T-cell (primary cell): ENCODE data around the gene SYT11. TPM values are rescaled to one million over a fixed set of nuclear protein-coding genes. Genes with fewer than 3 reads are reported as not detected.
A peak's percentile ranks its signal among the peaks of the same experiment; 100 is the strongest.

Experiments used
- ATAC-seq, 4 experiments: fragments of 200-7000 bp in 3 of 4; fragments of 150-1000 bp in 1 of 4; cut with Tn5 transposase; replicated peaks in 1 of 4; 1 replicate in 3 of 4; 2 replicates in 1 of 4; pipeline ENCODE4 v1.10.0; 2021; ENCODE audit warnings: moderate library complexity in 3 of 4, mild to moderate bottlenecking in 2 of 4, moderate number of reproducible peaks in 1 of 4
- CTCF ChIA-PET, 2 donors: fragments of 300-600 bp; sonication (Branson Sonifier 250); formaldehyde crosslinking; loops; one replicate each; lab custom pipeline; 2022; ENCODE audit warnings: antibody characterized with exemption in 2 of 2; lab: Charles Lee
- POLR2A ChIA-PET, 2 donors: fragments of 300-600 bp; sonication (Branson Sonifier 250); formaldehyde crosslinking; loops; one replicate each; lab custom pipeline; 2022; ENCODE audit warnings: antibody characterized with exemption in 2 of 2; lab: Charles Lee
- DNase-seq, 35 experiments: peaks; one replicate each; pipeline versions ENCODE4 v3.0.0 to v3.0.0-alpha.2; 2013 to 2023
- H3K27ac ChIP-seq: one replicate; pipeline ENCODE4 v1.5.1; 2013; ENCODE audit warnings: low read length
- H3K27me3 ChIP-seq, 2 experiments: replicated peaks in 1 of 2; 1 replicate in 1 of 2; 2 replicates in 1 of 2; pipeline versions ENCODE4 v1.6.1 to v1.7.0; 2013; ENCODE audit warnings: low read length in 1 of 2, mixed read lengths in 1 of 2; ENCODE audit not compliant: control insufficient read depth in 2 of 2, insufficient read depth in 2 of 2; ENCODE audit errors: extremely low read depth in 1 of 2
- H3K36me3 ChIP-seq, 2 donors: 1 replicate in 1 of 2; 2 replicates in 1 of 2; pipeline versions ENCODE4 v1.6.1 to v1.7.0; 2013; ENCODE audit warnings: low read length in 1 of 2; ENCODE audit not compliant: control insufficient read depth in 2 of 2, insufficient read depth in 1 of 2; ENCODE audit errors: extremely low read depth in 1 of 2
- H3K4me1 ChIP-seq, 2 experiments: 1 replicate in 1 of 2; 2 replicates in 1 of 2; pipeline versions ENCODE4 v1.6.1 to v1.7.0; 2013; ENCODE audit warnings: low read length in 2 of 2, mixed read lengths in 1 of 2; ENCODE audit not compliant: insufficient read depth in 2 of 2, control insufficient read depth in 1 of 2; ENCODE audit errors: extremely low read depth in 1 of 2
- H3K4me3 ChIP-seq, 2 donors: 1 replicate in 1 of 2; 2 replicates in 1 of 2; pipeline versions ENCODE4 v1.5.1 to v1.7.0; 2013; ENCODE audit warnings: mild to moderate bottlenecking in 2 of 2, low read length in 1 of 2, moderate library complexity in 1 of 2; ENCODE audit not compliant: control insufficient read depth in 1 of 2; ENCODE audit errors: extremely low read depth in 1 of 2
- H3K9me3 ChIP-seq: 2 replicates; pipeline ENCODE4 v1.7.0; 2013
- H3K27ac Mint-ChIP-seq, 2 donors: one replicate each; pipeline ENCODE4 v1.8.0; 2020 to 2021; ENCODE audit warnings: mild to moderate bottlenecking in 2 of 2, mixed read lengths in 2 of 2
- H3K27me3 Mint-ChIP-seq, 2 donors: one replicate each; pipeline ENCODE4 v1.8.0; 2021 to 2022; ENCODE audit warnings: mixed read lengths in 2 of 2
- H3K36me3 Mint-ChIP-seq: one replicate; pipeline ENCODE4 v1.8.0; 2021; ENCODE audit warnings: mixed read lengths
- H3K4me1 Mint-ChIP-seq, 3 donors: one replicate each; pipeline ENCODE4 v1.8.0; 2020 to 2022; ENCODE audit warnings: mixed read lengths in 3 of 3, mild to moderate bottlenecking in 1 of 3
- H3K4me3 Mint-ChIP-seq, 3 donors: one replicate each; pipeline ENCODE4 v1.8.0; 2020 to 2022; ENCODE audit warnings: mild to moderate bottlenecking in 3 of 3, mixed read lengths in 3 of 3, moderate library complexity in 3 of 3
- H3K9me3 Mint-ChIP-seq, 3 donors: one replicate each; pipeline ENCODE4 v1.8.0; 2020 to 2022; ENCODE audit warnings: mixed read lengths in 3 of 3
- WGBS: methylation state at CpG from one replicate; pipeline ENCODE4 v1.1.5; 2013; ENCODE audit warnings: missing lambda C conversion rate; ENCODE audit not compliant: insufficient coverage; 5-methylcytosine and 5-hydroxymethylcytosine counted together
- total RNA-seq, 35 experiments: library from RNA in 6 of 35; stranded (reverse) in 6 of 35; fragments of 120-200 nt in 1 of 35; gene quantifications; one replicate each; pipeline versions ENCODE4 v1.2.1 to v1.2.4 and lab custom pipeline; 2013 to 2026

Gene SYT11, protein sequence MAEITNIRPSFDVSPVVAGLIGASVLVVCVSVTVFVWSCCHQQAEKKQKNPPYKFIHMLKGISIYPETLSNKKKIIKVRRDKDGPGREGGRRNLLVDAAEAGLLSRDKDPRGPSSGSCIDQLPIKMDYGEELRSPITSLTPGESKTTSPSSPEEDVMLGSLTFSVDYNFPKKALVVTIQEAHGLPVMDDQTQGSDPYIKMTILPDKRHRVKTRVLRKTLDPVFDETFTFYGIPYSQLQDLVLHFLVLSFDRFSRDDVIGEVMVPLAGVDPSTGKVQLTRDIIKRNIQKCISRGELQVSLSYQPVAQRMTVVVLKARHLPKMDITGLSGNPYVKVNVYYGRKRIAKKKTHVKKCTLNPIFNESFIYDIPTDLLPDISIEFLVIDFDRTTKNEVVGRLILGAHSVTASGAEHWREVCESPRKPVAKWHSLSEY
- total RNA-seq, result 10 to 100 TPM in 2 of 5 donors, 1 to 10 TPM in 3; 8.6 to 19.8 (median 9.0) TPM
- 23.9 TPM for total RNA-seq (2013)
- total RNA-seq (lab: John Stamatoyannopoulos, UW), result 11.4 to 75.8 (median 37.0) reads per million in 29 experiments

DNA sequence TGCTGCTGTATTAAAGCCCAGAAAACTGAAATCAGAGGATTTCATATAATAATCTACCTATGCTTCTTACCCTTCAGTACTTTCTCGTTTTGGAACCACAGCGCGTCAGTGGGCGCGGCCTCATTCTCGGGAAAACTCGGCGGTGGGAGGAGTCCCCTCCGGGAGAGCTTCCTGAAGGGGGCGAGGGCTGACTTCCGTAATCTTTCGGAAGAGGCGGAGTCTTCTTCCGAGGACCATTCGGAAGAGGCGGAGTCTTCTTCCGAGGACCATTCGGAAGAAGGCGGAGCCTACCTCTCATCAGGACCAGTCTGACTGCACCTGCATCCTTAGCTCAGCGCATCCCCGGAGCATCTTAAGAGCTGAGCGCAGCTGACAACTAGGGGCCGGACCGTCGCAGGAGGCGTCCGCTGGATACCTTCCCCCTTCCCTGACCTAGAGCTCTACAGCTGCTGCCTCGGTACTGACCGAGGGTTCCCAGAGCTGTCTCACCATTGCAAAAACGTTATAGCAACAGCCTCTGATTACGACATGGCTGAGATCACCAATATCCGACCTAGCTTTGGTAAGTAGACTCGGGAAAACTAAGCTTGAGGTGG is at the start of gene SYT11:
Gene SYT11 (plus strand): TSS at position 334 of the 596 bp plus-strand sequence. CDS start 195 bp downstream, at position 529.
- peak within 1 kb of the TSS; percentile 87 for H3K27ac ChIP-seq
- ChIA-PET CTCF (interaction anchor here in 1 of 2 donors (1.1 kb wide), 1 partner anchor 19 kb away, joined by 5 read pairs; no protein-coding TSS in a partner anchor), POLR2A (interaction anchor here in 1 of 2 donors (0.6 kb wide), 1 partner anchor 222 kb away, joined by 3 read pairs; no protein-coding TSS in a partner anchor)
- peaks cover 0 to 12% of the 10 kb centered on the region in 2 experiments for H3K27me3 ChIP-seq
- peak within 1 kb of the TSS; percentile 53 to 61 for H3K4me3 ChIP-seq
- Mint-ChIP-seq H3K9me3 (no peaks in the 10 kb centered on the region), H3K4me1 (peaks cover 34 to 51% (median 49%) of the 10 kb centered on the region in 3 donors), H3K27me3 (peaks cover 2 to 15% of the 10 kb centered on the region in 2 donors), H3K36me3 (peaks cover 5% of the 10 kb centered on the region), H3K4me3 (peak within 1 kb of the TSS; percentile 89 to 98 (median 90)), H3K27ac (peak within 1 kb of the TSS; percentile 93 to 94)
- 1% methylated on average over 32 of the region's 33 CpGs for WGBS
- peak; percentile 86 to 92 (median 90) for ATAC-seq
- peaks cover 8 to 43% of the 10 kb centered on the region in 2 experiments for H3K4me1 ChIP-seq
- H3K9me3 ChIP-seq, result no peaks in the 10 kb centered on the region
- DNase-seq, result peak; percentile 82 to 97 (median 87)
- peaks cover 0 to 10% of the 10 kb centered on the region in 2 donors for H3K36me3 ChIP-seq

DNA sequence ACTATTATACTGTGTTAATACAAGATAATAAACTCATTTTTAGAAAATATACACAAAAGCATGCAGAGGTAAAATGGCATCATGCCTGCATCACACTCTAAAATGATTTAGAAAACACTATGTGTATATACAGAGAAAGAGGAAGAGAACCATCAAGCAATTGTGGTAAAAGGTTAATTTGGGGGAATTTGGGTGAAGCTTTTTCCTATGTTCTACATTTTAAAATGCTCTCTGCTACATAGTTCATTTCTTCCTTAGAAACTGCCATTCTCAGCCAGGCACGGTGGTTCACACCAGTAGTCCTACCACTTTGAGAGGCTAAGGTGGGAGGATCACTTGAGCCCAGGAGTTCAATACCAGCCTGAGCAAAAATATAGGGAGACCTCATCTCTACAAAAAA is 46.5 kb upstream of the SYT11 start:
- H3K9me3 Mint-ChIP-seq, result no peaks in the 10 kb centered on the region
- no peaks in the 10 kb centered on the region for H3K4me1 ChIP-seq
- WGBS, result no CpG with 5 or more reads among the region's 1 CpG
- ATAC-seq (no peak), DNase-seq (no peak)
- no peak overlapping the region for H3K4me3 Mint-ChIP-seq
- H3K4me1 Mint-ChIP-seq, result peaks cover 0 to 9% (median 4%) of the 10 kb centered on the region in 3 donors
- no peak overlapping the region for H3K27ac Mint-ChIP-seq
- no peaks in the 10 kb centered on the region for H3K27me3 Mint-ChIP-seq
- peaks cover 6 to 52% of the 10 kb centered on the region in 2 donors for H3K36me3 ChIP-seq
- no peak overlapping the region for H3K27ac ChIP-seq
- CTCF ChIA-PET, result no interaction called here
- peaks cover 33% of the 10 kb centered on the region for H3K36me3 Mint-ChIP-seq
- no peak overlapping the region for H3K4me3 ChIP-seq
- H3K27me3 ChIP-seq, result no peaks in the 10 kb centered on the region
- POLR2A ChIA-PET, result no interaction called here
- H3K9me3 ChIP-seq, result no peaks in the 10 kb centered on the region

DNA sequence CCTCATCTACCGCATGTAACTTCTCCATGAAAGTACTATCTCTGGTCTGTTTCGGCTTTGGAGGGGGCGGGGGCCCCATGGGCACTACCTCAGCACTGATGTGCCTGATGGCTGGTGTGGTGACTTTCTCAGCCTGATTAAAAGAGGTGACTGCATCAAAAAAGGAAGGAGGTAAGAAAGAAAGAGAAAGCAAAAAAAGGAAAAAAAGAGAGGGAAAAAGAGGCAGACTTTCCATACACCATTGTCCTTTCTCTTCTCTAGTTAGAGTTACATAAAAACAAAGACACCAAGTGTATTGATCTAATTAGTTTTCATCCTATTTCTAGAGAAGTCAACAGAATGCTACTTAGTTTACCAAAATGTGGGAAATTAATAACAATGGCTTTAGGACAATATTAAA is 45.7 kb upstream of the SYT11 start:
- H3K27ac Mint-ChIP-seq, result peak overlapping the region in 1 of 2 donors; percentile 68
- no peaks in the 10 kb centered on the region for H3K4me1 ChIP-seq
- H3K4me1 Mint-ChIP-seq, result peaks cover 0 to 5% (median 4%) of the 10 kb centered on the region in 3 donors
- no peaks in the 10 kb centered on the region for H3K9me3 Mint-ChIP-seq
- WGBS, result no CpG with 5 or more reads among the region's 3 CpGs
- ATAC-seq (no peak), DNase-seq (no peak)
- ChIA-PET CTCF (no interaction called here), POLR2A (no interaction called here)
- H3K27ac ChIP-seq, result no peak overlapping the region
- H3K36me3 Mint-ChIP-seq, result peaks cover 32% of the 10 kb centered on the region
- H3K9me3 ChIP-seq, result no peaks in the 10 kb centered on the region
- H3K27me3 ChIP-seq, result no peaks in the 10 kb centered on the region
- H3K4me3 ChIP-seq, result no peak overlapping the region
- H3K27me3 Mint-ChIP-seq, result no peaks in the 10 kb centered on the region
- H3K4me3 Mint-ChIP-seq, result no peak overlapping the region
- peaks cover 6 to 55% of the 10 kb centered on the region in 2 donors for H3K36me3 ChIP-seq

DNA sequence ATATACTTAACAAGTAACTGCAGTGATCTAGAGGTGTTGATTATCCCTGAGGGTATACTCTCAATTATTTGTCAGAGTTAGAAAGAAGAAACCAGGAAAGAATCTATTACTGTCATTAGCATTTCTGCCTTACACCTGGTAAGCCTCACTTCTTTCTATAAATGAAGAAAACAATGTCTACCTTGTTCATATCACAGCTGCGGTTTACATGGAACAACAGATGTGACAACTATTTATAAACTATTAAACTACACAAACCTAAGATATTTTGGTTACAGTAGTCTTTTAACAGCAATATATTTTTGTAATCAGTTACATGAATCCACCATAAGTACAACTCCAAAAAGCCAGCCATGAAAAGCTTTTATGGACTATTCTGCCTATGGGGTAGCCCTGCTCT is 43.0 kb upstream of the SYT11 start:
- H3K9me3 Mint-ChIP-seq, result no peaks in the 10 kb centered on the region
- H3K27ac ChIP-seq, result no peak overlapping the region
- peaks cover 46% of the 10 kb centered on the region for H3K36me3 Mint-ChIP-seq
- H3K27me3 ChIP-seq, result no peaks in the 10 kb centered on the region
- no peaks in the 10 kb centered on the region for H3K4me1 ChIP-seq
- H3K27ac Mint-ChIP-seq, result no peak overlapping the region
- H3K27me3 Mint-ChIP-seq, result no peaks in the 10 kb centered on the region
- no peak overlapping the region for H3K4me3 ChIP-seq
- ChIA-PET CTCF (interaction anchor here in 1 of 2 donors (0.6 kb wide), 1 partner anchor 639 kb away, joined by 3 read pairs; no protein-coding TSS in a partner anchor), POLR2A (interaction anchor here (0.6 to 0.7 kb wide), 4 partner anchors 75 to 685 kb away, joined by 3 to 21 read pairs (median 4); no protein-coding TSS in a partner anchor)
- WGBS, result no CpG with 5 or more reads among the region's 1 CpG
- H3K4me1 Mint-ChIP-seq, result no peaks in the 10 kb centered on the region
- DNase-seq (no peak), ATAC-seq (no peak)
- no peak overlapping the region for H3K4me3 Mint-ChIP-seq
- peaks cover 8 to 73% of the 10 kb centered on the region in 2 donors for H3K36me3 ChIP-seq
- no peaks in the 10 kb centered on the region for H3K9me3 ChIP-seq

GRCh38 chr1:155827450-155827849 is 31.9 kb upstream of the SYT11 start:
- Histone ChIP-seq H3K4me1 (no peaks in the 10 kb centered on the region), H3K4me3 (no peak overlapping the region), H3K27ac (no peak overlapping the region), H3K9me3 (no peaks in the 10 kb centered on the region), H3K27me3 (no peaks in the 10 kb centered on the region), H3K36me3 (peaks cover 5 to 29% of the 10 kb centered on the region in 2 donors)
- H3K36me3 Mint-ChIP-seq, result peaks cover 31% of the 10 kb centered on the region
- POLR2A ChIA-PET, result interaction anchor here in 1 of 2 donors (0.5 kb wide), 1 partner anchor 213 kb away, joined by 5 read pairs; no protein-coding TSS in a partner anchor
- H3K4me1 Mint-ChIP-seq, result peaks cover 0 to 6% (median 3%) of the 10 kb centered on the region in 3 donors
- CTCF ChIA-PET, result interaction anchor here in 1 of 2 donors (1.1 kb wide), 1 partner anchor 151 kb away, joined by 3 read pairs; the partner anchor contains the start of gene ARHGEF2
- H3K27me3 Mint-ChIP-seq, result no peaks in the 10 kb centered on the region
- H3K9me3 Mint-ChIP-seq, result no peaks in the 10 kb centered on the region
- no peak for ATAC-seq
- WGBS, result no CpG with 5 or more reads among the region's 4 CpGs
- H3K27ac Mint-ChIP-seq, result peak overlapping the region in 1 of 2 donors; percentile 28
- no peak overlapping the region for H3K4me3 Mint-ChIP-seq
- no peak for DNase-seq
